ENCODE results near the gene SMIM1. TPM values are rescaled to one million over a fixed set of nuclear protein-coding genes. Genes with fewer than 3 reads are reported as not detected.

SMIM1 gene
- polyA plus RNA-seq, 3 donors = 1.1 to 2.7 (median 1.4) TPM

DNA sequence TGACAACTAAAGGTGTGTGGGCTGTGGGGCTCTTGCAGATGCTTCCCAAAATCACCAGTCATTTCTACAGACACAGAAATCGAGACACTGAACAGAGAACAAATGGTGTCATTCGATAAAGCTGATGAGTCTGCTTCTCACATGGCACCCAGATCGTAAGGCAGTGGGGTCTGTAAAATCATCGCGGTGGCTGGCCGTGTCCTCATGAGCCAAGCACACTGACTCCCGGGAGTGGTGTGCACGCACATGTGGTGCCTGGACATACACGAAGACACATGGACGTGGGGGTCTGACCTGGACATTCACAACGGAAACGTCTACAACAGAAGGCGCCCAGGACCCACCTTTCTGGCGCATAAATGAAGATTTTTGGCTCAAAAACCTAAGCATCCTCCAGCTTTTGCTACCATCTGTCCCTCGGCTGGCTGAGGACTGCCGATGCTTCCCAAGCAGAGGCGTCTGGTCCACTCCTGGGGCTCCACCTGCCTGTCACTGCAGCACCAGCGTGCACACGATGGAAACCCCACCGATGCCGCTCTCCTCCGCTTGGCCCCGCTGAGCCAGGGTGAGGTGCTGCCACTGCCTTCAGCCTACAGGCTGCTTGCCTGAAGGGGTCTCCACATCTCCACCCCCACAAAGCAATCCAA lies 6.8 kb downstream of the SMIM1 start:
- Histone ChIP-seq H3K4me3 (replicated peaks in 1 of 3; ENCODE audit: low read depth in 2 of 3, low read length in 3 of 3) (no peak overlapping the region), H3K4me2 (replicated peaks; ENCODE audit: extremely low read depth, low read length, poor library complexity, severe bottlenecking) (no peak overlapping the region), H3K79me2 (ENCODE audit: insufficient read depth, low read length) (no peaks in the 10 kb centered on the region), H2AFZ (ENCODE audit: insufficient read depth, low read depth, low read length, poor library complexity, severe bottlenecking) (no peak overlapping the region), H4K20me1 (ENCODE audit: insufficient read depth, low read length) (peaks cover 6% of the 10 kb centered on the region), H3K9me3 (replicated peaks in 1 of 2; ENCODE audit: control insufficient read depth in 1 of 2, insufficient read depth in 1 of 2, low read length in 2 of 2) (no peaks in the 10 kb centered on the region), H3K27ac (ENCODE audit: low read depth in 1 of 2, low read length in 2 of 2) (no peak overlapping the region), H3K27me3 (ENCODE audit: control insufficient read depth in 2 of 2, insufficient read depth in 2 of 2, low read length in 2 of 2) (no peaks in the 10 kb centered on the region), H3K9ac (ENCODE audit: insufficient read depth, low read length, poor library complexity, severe bottlenecking) (no peak overlapping the region), H3K4me1 (ENCODE audit: control insufficient read depth in 1 of 2, insufficient read depth in 2 of 2, low read length in 2 of 2) (peaks cover 11 to 13% of the 10 kb centered on the region in 2 donors), H3K36me3 (replicated peaks in 1 of 2; ENCODE audit: control insufficient read depth in 1 of 2, insufficient read depth in 2 of 2, low read length in 2 of 2) (peaks cover 58% of the 10 kb centered on the region in 2 donors)
- intact Hi-C loops (cut with micrococcal nuclease) = loop anchor here in 1 of 2 donors (10.0 kb wide), 2 partner anchors 125 to 155 kb away; partner anchors contain the start of genes C1orf174 and TPRG1L
- TF ChIP-seq, protein P1, sequence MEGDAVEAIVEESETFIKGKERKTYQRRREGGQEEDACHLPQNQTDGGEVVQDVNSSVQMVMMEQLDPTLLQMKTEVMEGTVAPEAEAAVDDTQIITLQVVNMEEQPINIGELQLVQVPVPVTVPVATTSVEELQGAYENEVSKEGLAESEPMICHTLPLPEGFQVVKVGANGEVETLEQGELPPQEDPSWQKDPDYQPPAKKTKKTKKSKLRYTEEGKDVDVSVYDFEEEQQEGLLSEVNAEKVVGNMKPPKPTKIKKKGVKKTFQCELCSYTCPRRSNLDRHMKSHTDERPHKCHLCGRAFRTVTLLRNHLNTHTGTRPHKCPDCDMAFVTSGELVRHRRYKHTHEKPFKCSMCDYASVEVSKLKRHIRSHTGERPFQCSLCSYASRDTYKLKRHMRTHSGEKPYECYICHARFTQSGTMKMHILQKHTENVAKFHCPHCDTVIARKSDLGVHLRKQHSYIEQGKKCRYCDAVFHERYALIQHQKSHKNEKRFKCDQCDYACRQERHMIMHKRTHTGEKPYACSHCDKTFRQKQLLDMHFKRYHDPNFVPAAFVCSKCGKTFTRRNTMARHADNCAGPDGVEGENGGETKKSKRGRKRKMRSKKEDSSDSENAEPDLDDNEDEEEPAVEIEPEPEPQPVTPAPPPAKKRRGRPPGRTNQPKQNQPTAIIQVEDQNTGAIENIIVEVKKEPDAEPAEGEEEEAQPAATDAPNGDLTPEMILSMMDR (IDR thresholded peaks at IDR 0.05) = no peak
- H3K9me3 Mint-ChIP-seq = no peaks in the 10 kb centered on the region
- peaks cover 50 to 61% of the 10 kb centered on the region in 2 donors for H3K36me3 Mint-ChIP-seq
- H3K4me1 Mint-ChIP-seq = peaks cover 11% of the 10 kb centered on the region
- peaks cover 1 to 2% (median 1%) of the 10 kb centered on the region in 3 donors for H3K27me3 Mint-ChIP-seq (ENCODE audit: low read depth in 3 of 3)
- DNase-seq = no peak
- H3K4me3 Mint-ChIP-seq = no peak overlapping the region
- 95% methylated on average over 23 of the region's 23 CpGs for WGBS (ENCODE audit: insufficient coverage)
- H3K27ac Mint-ChIP-seq = peak overlapping the region in 1 of 7 donors; percentile 28

DNA sequence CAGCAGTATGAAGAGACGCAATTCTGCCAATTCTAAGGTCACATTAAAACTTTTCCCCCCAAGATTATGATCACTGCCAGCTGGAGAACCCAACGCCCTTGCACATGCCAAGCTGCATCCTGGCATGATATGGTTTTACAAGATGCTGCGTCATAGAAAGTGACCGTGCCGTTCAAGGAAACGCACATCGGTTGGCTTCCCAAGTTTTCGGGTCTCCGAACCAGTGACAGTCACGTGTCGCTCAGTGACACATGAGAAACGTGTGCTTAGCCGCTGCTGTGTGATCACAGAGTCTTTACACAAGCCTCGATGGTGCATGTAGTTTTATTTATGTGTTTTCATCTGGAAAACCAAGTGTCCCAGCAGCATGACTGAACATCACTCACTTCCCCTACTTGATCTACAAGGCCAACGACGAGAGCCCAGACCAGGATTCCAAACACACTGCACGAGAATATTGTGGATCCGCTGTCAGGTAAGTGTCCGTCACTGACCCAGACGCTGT lies 7.4 kb downstream of the SMIM1 start:
- TF ChIP-seq, protein P1 (IDR thresholded peaks at IDR 0.05) = no peak
- peaks cover 56 to 66% of the 10 kb centered on the region in 2 donors for H3K36me3 Mint-ChIP-seq
- 92% methylated on average over 11 of the region's 20 CpGs for WGBS (ENCODE audit: insufficient coverage)
- H3K4me1 Mint-ChIP-seq = peaks cover 10% of the 10 kb centered on the region
- H4K20me1 ChIP-seq (ENCODE audit: insufficient read depth, low read length) = peaks cover 6% of the 10 kb centered on the region
- intact Hi-C loops (cut with micrococcal nuclease) = loop anchor here in 1 of 2 donors (10.0 kb wide), 2 partner anchors 125 to 155 kb away; partner anchors contain the start of genes C1orf174 and TPRG1L
- no peaks in the 10 kb centered on the region for H3K27me3 ChIP-seq (ENCODE audit: control insufficient read depth in 2 of 2, insufficient read depth in 2 of 2, low read length in 2 of 2)
- DNase-seq = no peak
- H3K79me2 ChIP-seq (ENCODE audit: insufficient read depth, low read length) = no peaks in the 10 kb centered on the region
- no peaks in the 10 kb centered on the region for H3K9me3 ChIP-seq (replicated peaks in 1 of 2; ENCODE audit: control insufficient read depth in 1 of 2, insufficient read depth in 1 of 2, low read length in 2 of 2)
- no peak overlapping the region for H3K27ac ChIP-seq (ENCODE audit: low read depth in 1 of 2, low read length in 2 of 2)
- H3K27me3 Mint-ChIP-seq (ENCODE audit: low read depth in 3 of 3) = peaks cover 0 to 1% (median 1%) of the 10 kb centered on the region in 3 donors
- no peak overlapping the region for H3K4me2 ChIP-seq (replicated peaks; ENCODE audit: extremely low read depth, low read length, poor library complexity, severe bottlenecking)
- no peak overlapping the region for H2AFZ ChIP-seq (ENCODE audit: insufficient read depth, low read depth, low read length, poor library complexity, severe bottlenecking)
- H3K4me3 ChIP-seq (replicated peaks in 1 of 3; ENCODE audit: low read depth in 2 of 3, low read length in 3 of 3) = no peak overlapping the region
- H3K9me3 Mint-ChIP-seq = no peaks in the 10 kb centered on the region
- no peak overlapping the region for H3K9ac ChIP-seq (ENCODE audit: insufficient read depth, low read length, poor library complexity, severe bottlenecking)
- no peak overlapping the region for H3K4me3 Mint-ChIP-seq
- H3K27ac Mint-ChIP-seq = peak overlapping the region in 2 of 7 donors; percentile 14 to 28
- H3K4me1 ChIP-seq (ENCODE audit: control insufficient read depth in 1 of 2, insufficient read depth in 2 of 2, low read length in 2 of 2) = peaks cover 11 to 12% of the 10 kb centered on the region in 2 donors
- peaks cover 64% of the 10 kb centered on the region in 2 donors for H3K36me3 ChIP-seq (replicated peaks in 1 of 2; ENCODE audit: control insufficient read depth in 1 of 2, insufficient read depth in 2 of 2, low read length in 2 of 2)
